NOMO-1 (cell line): ENCODE results near the gene ARHGAP9.
A peak's percentile ranks its signal among the peaks of the same experiment; 100 is the strongest.
"Not testable (repeated sequence)": the region's sequence is repeated elsewhere in the genome, so short reads cannot be mapped to it uniquely, and the experiment has no call there.

Experiments used
- DNase-seq, 2 experiments: peaks; one replicate each; lab custom pipeline; 2025; ENCODE audit not compliant: unreplicated experiment in 2 of 2; lab: John Stamatoyannopoulos, UW

ARHGAP9 gene

DNA sequence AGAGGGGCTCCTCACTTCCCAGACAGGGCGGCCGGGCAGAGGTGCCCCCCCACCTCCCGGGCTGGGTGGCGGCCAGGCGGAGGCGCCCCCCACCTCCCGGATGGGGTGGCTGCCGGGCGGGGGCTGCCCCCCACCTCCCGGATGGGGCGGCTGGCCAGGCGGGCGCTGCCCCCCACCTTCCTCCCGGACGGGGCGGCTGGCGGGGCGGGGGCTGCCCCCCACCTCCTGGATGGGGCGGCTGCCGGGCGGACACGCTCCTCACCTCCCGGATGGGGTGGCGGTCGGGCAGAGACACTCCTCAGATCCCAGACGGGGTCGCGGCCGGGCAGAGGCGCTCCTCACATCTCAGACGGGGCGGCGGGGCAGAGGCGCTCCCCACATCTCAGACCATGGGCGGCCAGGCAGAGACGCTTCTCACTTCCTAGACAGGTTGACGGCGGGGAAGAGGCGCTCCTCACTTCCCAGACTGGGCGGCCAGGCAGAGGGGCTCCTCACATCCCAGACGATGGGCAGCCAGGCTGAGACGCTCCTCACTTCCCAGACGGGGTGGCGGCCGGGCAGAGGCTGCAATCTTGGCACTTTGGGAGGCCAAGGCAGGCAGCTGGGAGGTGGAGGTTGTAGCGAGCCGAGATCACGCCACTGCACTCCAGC lies 15.5 kb upstream of the ARHGAP9 start:
- DNase-seq, result not testable (repeated sequence)

DNA sequence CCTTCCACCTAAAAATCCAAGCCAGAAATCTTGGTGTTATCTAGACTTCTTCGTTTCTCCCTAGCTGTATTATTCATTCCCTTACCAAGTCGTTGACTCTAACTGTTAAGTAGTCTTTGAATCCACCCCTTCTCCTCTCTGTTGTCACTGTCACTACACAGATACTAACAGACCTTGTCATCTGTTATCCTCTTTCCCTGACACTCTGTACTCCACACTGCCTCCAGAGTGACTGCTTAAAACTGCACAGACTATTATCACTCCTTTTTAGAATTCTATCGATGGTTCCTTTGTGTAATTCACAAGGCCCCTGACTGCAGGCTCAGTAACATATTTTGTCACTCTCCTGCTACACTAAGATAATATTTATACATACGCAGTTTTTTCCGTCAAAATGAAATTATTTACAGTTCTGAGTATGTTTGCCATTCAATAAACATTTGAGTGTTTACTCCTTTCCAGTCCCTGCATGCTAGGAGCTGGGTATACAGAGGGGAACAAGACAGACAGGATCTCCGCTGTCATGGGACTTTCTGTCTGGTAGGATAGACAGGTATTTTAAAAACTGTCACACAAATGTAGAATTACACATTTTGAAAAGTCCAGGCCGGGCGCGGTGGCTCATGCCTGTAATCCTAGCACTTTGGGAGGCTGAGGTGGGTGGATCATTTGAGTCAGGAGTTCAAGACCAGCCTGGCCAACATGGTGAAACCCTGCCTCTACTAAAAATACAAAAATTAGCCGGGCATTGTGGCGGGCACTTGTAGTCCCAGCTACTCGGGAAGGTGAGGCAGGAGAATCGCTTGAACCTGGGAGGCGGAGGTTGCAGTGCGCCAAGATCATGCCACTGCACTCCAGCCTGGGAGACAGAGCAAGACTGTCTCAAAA lies 12.0 kb upstream of the ARHGAP9 start:
- DNase-seq, result peak in 1 of 2 experiments; percentile 6

DNA sequence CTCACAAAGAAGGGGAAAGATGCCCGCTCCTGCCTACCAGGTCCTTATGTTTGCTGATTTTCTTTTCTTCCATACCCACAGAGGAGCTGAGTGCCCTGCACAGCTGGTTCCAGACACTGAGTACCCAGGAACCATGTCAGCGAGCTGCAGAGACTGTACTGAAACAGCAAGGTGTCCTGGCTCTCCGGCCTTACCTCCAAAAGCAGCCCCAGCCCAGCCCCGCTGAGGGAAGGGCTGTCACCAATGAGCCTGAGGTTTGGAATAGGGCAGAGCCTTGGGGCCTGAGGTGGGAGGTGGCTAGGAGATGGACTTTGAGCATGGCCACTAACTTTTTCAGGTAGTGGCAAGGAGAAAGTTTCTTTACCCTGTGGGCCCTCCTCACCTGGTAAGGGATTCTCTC lies 10.5 kb upstream of the ARHGAP9 start:
- DNase-seq, result no peak

DNA sequence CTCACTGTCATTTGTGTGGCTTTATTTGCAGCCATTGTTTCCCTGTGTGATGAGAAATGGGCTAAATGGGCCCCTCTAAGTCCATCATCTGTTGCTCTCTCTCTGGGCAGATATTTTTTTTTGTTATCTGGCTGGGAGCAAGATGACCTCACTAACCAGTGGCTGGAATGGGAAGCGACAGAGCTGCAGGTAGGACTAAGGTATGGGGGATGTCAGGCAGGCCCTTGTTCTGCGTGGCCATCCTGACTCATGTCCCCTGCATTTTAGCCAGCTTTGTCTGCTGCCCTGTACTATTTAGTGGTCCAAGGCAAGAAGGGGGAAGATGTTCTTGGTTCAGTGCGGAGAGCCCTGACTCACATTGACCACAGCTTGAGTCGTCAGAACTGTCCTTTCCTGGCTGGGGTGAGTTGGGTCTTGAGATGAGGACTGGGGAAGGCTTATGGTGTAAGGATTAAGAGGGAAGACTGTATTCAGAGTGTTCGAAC lies 9.5 kb upstream of the ARHGAP9 start:
- DNase-seq, result no peak

DNA sequence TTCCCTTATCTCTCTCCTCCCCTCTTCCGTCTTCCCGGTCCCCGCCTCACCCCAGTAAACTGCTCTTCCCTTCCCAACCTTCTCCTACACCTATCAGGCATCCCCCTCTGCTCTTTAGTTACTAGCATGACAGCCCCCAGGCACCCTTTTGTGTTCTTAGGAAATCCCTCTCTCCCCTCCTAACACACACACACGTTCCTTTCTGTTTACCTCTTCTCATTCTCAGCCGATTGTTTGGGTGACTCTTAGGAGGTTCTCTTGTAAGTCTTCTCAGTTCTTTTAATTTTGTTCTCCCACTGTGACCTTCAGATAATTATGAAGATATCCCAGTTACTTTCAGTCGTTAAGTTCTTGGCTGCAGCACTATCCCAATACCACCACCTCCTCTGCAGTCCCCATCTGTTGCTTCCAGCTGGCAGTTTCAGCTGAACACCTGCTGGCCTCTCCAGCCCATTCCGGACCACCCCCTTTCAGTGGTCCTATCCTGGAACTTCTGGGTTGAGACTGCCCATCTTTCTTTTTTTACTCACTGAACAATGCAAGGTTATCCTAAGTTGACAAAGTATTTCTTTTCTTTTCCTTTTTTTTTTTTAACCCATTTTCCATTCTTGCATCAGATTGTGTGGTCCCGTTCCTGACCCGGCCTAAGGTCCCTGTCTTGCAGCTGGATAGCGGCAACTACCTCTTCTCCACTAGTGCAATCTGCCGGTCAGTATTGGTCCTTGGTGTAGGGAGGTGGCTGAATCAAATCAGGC lies 8.9 kb upstream of the ARHGAP9 start:
- DNase-seq, result no peak

DNA sequence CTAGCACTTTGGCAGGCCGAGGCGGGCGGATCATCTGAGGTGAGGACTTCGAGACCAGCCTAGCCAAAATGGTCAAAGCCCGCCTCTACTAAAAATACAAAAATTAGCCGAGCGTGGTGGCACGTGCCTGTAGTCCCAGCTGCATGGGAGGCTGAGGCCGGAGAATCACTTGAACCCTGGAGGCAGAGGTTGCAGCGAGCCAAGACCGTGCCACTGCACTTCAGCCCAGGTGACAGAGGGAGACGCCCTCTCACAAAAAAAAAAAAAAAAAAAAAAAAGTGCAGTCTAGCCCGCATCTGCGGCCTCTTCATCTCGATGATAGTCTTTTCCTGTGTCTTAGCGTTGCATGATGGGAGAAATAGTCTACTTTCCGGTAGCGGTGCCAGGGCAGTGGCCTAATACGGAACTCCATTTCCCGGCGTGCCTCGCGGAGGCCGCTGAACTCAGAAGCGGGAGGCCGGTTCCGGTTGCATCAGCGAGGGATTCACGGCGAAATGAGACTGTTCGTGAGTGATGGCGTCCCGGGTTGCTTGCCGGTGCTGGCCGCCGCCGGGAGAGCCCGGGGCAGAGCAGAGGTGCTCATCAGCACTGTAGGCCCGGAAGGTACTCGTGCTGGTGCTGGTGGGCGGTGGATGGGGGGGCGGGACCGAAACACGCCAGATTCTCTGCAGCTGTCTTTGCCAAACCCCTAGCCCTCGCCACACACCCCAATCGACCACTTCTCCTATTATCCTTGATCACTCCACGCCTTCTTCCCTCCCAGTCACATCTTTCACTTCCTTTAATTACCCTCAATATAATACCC lies 8.1 kb upstream of the ARHGAP9 start, which contains the start of gene MARS1:
TSS of gene MARS1 (plus strand) at position 472 of the 805 bp plus-strand sequence. CDS start at position 495, 23 bp downstream.
- DNase-seq, result peak; percentile 96 to 98

DNA sequence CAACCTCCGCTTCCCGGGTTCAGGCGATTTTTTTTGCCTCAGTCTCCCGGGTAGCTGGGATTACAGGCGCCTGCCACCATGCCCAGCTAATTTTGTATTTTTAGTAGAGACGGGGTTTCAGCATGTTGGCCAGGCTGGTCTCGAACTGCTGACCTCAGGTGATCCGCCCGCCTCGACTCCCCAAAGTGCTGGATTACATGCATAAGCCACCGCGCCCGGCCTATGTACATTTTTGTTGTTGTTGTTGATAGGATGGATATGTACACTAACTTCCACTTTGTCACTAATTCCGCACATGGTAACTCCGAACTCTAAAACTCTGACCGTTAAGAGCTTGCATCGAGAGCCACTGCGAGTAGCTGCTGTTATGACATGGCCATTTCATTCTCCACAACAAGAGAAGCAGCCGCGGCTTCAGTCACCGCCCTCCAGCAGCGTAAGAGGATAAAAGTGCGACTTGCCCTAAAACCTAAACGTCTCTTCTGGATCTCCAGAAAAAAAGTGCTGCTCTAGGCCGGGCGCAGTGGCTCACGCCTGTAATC lies 7.5 kb upstream of the ARHGAP9 start:
- DNase-seq, result no peak

DNA sequence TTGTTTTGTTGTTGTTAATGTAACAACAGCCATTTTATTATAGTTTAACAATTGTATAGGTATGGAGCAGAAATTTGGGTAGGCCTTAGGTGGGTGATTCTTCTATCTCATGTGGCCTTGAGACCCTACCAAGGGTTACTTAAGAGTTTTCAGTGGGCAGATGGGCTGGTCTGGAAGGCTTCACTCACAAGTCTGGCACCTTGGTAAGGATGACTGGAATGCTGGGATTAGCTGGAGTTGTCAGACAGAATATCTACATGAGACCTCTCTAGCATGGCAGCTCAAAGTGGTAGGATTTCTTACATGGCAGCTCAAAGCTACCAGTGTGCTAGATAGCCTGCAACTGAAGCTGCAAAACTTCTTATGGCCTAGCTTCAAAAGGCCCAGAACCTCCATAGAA lies 6.0 kb upstream of the ARHGAP9 start:
- no peak for DNase-seq

DNA sequence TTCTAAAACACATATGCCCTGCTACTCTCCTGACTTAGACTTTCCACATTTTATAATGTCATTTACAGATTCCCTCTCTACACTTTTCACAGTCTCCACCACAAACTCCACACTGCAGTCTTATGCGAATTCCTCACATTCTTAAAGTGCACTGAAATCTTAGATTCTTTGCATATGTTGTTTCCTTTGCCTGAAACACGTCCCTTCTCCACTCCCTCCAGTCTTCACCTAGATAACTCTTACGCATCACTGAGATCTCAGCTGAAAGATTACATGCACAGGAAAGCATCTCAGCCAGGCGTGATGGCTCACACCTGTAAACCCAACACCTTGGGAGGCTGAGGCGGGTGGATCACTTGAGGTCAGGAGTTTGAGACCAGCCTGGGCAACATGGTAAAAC lies 3.8 kb upstream of the ARHGAP9 start:
- no peak for DNase-seq

DNA sequence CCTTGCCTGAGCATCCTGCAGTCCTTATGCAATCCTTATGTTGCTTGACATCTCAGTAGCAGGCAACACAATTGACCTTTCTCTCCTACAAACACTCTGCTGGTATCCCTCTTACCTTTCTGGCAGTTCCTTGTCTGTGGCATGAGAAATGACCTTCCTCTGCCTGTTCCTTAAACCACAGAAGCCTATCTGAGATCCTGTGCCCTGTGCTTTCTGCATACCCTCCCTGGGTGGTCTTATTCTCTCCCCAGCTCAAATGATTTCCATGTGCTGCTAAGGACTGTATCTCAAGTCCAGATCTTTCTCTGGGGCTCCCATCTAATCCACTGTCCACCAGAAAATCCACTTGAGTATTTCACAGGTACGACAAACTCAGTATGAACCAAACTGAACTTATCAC lies 2.0 kb upstream of the ARHGAP9 start:
- no peak for DNase-seq

DNA sequence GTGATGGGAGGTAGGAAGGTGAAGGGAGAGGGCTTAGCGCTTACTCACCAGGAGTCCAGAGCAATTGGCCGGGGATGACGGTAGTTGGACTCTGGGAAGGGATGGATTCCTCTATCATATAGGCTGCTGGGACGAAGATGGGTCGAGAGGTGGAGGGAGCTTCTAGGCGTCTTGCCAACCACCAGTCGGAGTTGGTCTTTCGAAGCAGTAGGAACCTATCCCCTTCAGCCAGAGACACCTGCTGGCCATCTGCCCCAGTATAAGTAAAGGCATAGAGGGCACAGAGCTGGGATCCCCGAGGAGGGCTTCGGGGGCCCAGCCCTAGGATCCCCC lies 657 bp downstream of the ARHGAP9 start:
- no peak for DNase-seq

DNA sequence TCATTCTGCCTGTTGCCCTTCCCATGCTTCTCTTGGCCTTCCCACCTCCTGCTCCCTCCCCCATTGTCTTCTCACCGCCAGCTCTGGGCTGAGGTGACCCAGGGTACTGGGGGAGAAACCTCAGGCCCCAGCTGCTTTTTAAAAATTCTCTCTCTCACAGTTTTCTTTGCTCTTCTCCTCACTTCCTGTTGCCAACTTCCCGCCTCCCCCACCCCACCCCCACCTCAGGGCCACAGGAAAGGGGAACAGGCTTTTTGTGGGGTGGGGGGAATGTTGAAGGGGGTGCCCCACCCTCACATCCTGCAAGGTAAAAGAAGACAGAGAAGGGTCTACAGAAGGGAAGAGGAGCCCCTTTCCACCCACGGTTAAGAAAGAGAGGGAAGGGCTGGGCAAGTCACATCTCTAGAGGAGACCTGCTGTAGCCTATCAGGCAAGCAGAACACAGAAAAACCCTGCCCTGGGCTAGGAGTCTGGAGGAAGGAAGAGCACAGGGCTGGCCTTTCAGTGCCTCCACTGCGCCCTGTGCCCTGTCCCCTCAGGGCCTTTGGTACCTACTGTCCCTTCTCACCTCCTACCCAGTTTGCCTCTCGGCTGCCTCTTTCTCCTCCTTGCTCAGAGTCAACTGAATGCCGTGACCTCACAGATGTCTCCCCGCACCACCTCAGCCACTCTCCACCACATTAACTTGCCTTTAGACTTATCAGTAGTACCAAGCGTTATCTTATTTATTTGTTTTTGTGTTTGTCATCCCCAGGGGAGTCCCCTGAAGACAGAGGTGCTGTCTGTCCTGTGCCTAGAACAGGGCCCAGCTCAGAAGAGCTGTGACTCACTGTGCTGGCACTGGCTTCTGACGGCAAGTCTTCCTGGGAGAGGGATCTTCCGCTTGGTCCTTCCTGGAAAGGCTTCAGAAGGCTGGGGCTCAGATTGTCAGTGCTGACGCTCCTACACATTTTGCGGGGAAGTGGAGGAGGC lies 1.7 kb downstream of the ARHGAP9 start:
- DNase-seq, result peak; percentile 65 to 72

DNA sequence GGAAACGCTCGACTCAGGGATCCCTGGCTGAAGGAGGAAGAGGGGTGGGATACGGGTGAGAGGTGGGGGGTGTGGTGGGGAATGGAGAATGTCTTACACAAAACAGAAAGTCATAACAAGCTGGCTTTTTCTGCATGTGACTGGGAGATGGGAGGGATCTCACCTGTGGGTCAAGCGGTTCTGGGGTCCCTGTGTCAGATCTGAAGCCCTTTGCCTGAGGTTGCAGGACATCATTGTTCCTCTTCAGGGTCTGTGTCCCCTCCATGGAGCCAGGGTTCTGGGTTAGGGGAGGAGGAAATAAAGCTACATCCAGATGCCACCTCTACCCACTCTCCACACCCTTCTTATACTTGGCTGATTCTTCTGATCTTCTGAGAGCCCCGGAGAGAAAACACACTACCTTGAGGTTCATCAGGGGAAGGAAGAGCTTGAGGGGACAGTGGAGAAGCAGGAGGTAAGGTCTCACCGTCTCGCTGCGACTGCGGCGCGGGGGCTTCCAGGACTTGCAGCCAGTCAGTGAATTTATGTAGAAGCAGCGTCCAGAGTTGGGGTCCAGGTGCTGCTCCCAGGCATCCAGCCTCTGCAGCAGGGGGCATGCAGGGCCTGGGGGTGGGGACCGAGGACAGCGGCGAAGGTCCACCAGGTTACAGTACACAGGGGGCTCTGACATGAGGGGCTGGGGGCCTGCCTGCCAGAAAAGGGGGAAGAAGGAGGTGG lies 2.5 kb downstream of the ARHGAP9 start:
- no peak for DNase-seq

DNA sequence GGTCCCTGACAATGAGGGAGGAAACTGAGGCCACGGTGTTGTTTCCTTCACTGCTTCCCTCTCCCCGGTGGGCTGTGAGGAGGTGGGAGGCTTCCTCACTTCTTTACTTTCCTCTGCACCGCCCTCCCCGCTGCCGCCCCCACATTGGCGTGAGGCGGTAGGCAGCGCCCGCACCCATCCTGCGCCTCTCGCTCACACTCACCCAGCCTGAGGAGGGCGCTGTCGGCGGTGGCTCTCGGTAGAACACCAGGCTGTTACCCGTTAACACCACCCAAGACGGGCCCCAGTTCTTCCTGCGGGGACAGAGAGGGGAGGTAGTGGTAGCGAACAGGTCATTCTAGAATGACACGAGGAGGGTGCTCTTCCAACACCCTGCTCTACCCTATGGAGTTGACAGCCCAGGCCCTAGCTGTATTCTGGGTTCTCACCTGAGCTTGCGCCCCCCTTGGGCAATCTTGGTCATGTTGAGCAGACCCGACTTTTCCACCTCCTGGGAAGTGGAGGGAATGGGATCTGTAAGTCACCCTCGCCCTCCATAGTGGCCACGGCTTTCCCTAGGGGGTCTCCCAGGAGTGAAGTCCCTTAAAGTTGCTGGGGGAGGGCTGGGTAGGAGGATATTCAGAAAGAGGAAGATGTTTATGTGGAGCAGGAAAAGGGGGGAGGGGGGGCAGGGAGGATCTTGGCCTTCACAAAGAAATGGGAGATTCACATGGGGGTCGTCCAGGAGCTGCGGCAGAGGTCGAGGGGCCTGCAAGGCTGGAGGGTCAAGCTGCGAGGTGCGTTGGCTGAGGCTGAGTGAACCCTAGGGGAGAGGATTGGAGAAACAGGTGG lies 3.3 kb downstream of the ARHGAP9 start:
- DNase-seq, result peak in 1 of 2 experiments; percentile 27

DNA sequence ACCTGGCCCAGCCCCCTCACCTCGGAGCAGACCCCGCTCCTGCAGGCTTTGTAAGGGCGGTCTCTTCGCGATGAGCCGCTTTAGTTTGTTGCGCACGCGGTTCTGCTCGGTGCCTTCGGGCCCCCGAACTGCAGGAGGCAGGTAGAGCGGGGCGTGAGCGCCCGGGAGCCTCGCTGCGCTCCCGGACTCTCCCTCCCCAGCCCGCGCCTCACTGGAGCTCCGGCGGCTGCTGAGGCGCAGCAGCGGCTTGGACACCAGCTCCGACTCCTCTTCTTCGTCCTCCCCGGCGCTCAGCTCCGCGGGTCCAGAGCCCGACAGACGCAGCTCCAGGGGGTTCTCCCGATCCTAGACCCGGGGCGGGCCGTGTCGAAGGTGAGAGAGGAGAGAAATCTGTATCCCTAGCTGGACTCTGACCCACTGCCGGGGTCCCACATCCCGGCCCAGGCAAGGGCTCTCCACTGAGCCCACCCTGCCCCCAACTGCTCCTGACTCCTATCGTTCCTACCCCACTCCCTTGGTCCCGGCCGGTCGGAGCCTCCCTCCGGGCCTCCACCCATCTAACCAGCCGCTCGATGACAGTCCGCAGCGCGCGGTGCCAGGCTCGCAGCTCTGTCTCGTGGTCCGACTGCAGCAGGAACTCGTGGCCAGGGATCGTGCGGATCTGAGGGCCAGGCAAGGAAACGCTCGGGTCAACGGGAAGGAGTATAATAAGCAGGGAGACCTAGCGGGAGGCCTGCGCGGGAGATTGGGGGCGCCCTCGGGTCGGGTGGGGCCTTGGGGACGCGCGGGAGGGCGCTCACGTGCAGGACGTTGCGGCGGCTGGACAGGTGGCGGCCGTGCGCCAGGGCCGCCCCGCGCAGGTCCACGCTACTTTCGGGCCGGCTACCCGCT lies 4.2 kb downstream of the ARHGAP9 start:
- no peak for DNase-seq

DNA sequence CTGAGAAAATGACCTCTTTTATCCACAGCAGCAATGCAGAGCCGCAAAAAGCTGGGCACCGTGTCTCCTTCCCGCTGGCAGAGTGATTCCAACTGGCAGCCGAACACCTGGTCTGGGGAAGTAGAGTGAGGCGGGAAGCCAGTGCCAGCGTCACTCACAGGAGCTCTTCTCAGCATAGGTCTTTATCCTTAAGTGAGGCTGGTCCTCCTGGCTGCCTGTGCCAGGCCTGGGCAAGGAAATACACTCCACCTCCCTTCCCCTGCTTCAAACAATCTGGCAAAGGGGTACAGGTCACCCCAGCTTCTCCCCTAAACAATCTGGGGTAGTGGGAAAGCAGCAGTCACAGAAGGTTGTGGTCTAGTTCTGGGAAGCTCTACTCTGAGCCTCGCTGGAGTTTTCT lies 4.8 kb downstream of the ARHGAP9 start:
- no peak for DNase-seq

DNA sequence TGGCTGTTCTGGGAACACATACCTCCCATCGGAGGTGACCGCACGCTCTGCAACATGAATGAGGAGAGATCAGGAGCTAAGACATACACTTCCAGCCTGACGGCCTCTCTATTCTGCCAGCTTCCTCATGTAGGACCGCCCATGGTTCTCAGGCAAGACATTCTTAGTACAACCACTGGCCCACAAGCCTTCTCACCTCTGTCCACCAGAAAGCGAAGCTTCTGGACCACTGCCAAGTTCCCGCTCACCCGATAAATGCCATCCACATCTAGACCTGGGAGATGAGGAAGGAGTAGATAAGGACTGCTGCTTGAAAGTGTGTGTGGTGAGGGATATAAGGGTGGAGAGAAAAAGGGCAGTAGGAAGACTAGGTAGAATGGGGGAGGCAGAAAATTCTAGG lies 5.2 kb downstream of the ARHGAP9 start:
- DNase-seq, result no peak
